ENCODE measurements around the gene PPFIBP1. TPM values are rescaled to one million over a fixed set of nuclear protein-coding genes. Genes with fewer than 3 reads are reported as not detected.

Gene PPFIBP1
- total RNA-seq, 2 donors from 2014 or later, result 65.2 to 66.0 TPM

DNA sequence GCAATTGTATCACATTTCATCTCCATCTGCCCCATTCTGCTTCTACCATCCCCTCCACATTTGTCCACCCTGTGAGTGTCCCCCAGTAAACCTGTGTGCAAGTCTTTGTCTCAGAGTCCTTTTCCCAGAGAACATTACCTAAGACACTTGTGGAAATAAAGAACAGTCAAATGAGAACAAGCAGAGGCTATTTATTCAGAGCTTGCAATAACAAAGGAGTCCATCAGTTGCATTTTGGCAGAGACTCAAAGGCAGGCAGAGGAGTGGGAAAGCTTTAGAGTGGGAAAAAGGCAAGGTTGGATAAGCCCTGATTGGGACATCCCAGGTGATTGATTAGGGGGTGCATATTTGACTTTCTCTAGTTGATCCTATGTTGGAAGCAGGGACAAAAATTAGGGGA, 18.2 kb upstream of the PPFIBP1 start:
- no peaks in the 10 kb centered on the region for H3K36me3 ChIP-seq
- no peak overlapping the region for H3K4me3 ChIP-seq
- H3K4me1 ChIP-seq, result peaks cover 0 to 9% of the 10 kb centered on the region in 2 donors
- no peak for DNase-seq (ENCODE audit: low spot score)
- peak overlapping the region in 1 of 2 donors; percentile 20 for H3K27ac ChIP-seq
- H3K27me3 ChIP-seq, result no peaks in the 10 kb centered on the region
- TF ChIP-seq, protein P1, sequence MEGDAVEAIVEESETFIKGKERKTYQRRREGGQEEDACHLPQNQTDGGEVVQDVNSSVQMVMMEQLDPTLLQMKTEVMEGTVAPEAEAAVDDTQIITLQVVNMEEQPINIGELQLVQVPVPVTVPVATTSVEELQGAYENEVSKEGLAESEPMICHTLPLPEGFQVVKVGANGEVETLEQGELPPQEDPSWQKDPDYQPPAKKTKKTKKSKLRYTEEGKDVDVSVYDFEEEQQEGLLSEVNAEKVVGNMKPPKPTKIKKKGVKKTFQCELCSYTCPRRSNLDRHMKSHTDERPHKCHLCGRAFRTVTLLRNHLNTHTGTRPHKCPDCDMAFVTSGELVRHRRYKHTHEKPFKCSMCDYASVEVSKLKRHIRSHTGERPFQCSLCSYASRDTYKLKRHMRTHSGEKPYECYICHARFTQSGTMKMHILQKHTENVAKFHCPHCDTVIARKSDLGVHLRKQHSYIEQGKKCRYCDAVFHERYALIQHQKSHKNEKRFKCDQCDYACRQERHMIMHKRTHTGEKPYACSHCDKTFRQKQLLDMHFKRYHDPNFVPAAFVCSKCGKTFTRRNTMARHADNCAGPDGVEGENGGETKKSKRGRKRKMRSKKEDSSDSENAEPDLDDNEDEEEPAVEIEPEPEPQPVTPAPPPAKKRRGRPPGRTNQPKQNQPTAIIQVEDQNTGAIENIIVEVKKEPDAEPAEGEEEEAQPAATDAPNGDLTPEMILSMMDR (IDR thresholded peaks at IDR 0.05), result no peak
- H3K9me3 ChIP-seq, result no peaks in the 10 kb centered on the region

DNA sequence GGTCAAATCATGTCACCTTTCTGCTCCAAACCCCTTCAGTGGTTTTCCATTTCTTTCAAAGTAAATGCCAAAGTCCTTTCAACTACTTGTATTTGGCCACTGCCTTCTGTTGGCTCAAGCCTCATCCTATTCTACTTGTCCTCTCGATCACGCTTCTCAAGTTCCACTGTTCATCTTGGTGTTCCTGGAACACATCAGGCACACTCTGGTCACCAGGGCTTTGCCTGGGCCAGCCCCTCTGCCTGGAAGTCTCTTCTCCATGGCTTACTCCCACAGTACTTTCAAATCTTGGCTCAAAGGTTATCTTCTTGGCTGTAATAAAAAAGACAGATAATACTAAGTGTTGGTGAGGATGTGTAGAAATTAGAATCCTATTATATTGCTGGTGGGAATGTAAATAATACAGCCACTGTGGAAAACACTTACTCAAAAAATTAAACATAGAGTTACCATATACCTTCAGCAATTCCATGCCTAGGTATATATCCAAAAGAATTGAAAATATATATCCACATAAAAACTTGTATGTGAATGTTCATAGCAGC, 17.3 kb upstream of the PPFIBP1 start:
- TF ChIP-seq, protein P1 (IDR thresholded peaks at IDR 0.05), result no peak
- Histone ChIP-seq H3K36me3 (no peaks in the 10 kb centered on the region), H3K4me1 (peaks cover 0 to 18% of the 10 kb centered on the region in 2 donors), H3K27ac (peak overlapping the region in 1 of 2 donors; percentile 49), H3K9me3 (no peaks in the 10 kb centered on the region), H3K27me3 (no peaks in the 10 kb centered on the region), H3K4me3 (no peak overlapping the region)
- DNase-seq (ENCODE audit: low spot score), result no peak

DNA sequence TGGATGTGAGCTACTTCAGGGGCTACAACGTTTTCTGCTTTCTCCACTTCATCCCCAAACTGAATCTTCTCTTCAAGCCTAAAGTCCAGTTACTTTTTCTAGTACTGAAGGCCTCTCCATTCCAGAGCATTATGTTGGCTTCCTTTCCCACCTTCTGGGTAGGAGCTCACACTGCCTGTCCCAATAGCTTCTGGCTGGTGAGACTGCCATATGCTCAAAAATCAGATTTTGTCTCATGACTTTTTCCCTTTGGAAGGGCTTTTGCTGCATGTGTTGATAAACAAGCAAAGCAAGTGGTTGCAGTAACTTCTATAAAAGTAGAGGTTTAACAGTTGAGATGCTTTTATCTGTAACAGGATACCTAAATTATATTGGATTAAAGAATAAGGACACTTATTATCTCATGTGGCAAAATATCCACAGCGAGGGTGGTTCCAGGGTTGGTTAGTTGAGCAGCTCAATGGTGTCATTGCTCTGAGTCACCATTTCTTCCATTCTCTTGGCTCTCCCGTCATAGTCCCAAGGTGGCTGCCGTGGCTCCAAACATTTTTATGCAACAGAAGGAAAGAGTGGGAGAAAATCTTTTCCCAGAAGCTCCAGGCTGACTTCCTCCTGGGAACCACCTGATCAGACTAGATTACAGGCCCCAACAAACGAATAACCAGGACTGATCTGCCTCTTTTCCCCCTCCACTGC, 15.1 kb upstream of the PPFIBP1 start:
- DNase-seq (ENCODE audit: low spot score), result no peak
- no peaks in the 10 kb centered on the region for H3K9me3 ChIP-seq
- no peak overlapping the region for H3K27ac ChIP-seq
- H3K4me3 ChIP-seq, result no peak overlapping the region
- no peaks in the 10 kb centered on the region for H3K36me3 ChIP-seq
- TF ChIP-seq, protein P1 (IDR thresholded peaks at IDR 0.05), result no peak
- no peaks in the 10 kb centered on the region for H3K27me3 ChIP-seq
- H3K4me1 ChIP-seq, result peaks cover 0 to 23% of the 10 kb centered on the region in 2 donors

DNA sequence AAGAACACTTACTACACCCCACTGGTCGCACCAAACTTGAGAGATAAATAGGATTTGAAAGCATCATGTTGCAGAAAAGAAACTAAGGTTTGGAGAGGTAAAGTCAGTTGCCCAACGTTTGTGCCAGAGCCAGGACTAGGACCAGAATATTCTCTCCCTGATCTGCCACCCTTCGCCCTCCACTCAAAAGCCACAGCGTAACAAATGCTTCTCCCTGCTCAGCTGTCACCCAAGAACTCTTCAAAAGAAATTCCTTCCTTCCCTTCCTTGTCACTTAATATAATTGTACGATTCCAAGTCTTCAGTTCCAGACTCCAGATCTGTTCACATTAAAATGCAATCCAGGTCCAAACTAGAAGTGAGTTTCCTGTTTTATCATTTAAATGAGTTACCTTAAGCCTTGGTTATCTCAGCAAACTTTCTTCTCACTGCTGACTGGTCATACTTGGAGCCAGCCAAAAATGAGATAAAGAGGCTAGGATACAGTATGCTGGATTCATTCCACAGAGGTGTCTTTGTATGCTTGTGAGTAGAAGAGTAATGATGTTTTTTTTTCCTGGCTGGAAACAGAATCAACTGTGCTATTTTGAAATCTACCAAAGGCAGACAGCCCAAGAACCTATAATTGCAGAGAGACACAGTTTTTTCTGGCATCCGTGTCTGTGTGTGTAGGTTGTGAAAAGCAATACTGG, 12.8 kb upstream of the PPFIBP1 start:
- no peaks in the 10 kb centered on the region for H3K9me3 ChIP-seq
- H3K36me3 ChIP-seq, result no peaks in the 10 kb centered on the region
- TF ChIP-seq, protein P1 (IDR thresholded peaks at IDR 0.05), result no peak
- peaks cover 0 to 14% of the 10 kb centered on the region in 2 donors for H3K4me1 ChIP-seq
- no peaks in the 10 kb centered on the region for H3K27me3 ChIP-seq
- DNase-seq (ENCODE audit: low spot score), result no peak
- peak overlapping the region; percentile 61 to 72 for H3K27ac ChIP-seq
- no peak overlapping the region for H3K4me3 ChIP-seq

DNA sequence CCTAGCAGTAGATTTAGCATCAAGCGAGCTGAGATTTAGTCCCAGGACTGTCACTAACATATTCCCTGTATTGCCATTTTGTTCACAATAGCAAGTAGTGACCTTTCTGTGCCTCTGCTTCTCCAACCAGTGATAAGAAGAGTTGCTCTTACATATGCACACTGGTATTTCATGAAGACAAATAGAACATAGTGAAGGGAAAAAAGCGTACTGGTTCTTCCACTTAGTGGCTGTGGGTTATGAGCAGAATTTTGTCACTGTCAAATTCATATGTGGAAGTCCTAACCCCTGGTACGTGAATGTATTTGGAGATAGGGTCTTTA, 12.3 kb upstream of the PPFIBP1 start:
- H3K9me3 ChIP-seq, result no peaks in the 10 kb centered on the region
- no peak for DNase-seq (ENCODE audit: low spot score)
- H3K36me3 ChIP-seq, result no peaks in the 10 kb centered on the region
- peaks cover 0 to 14% of the 10 kb centered on the region in 2 donors for H3K4me1 ChIP-seq
- H3K27me3 ChIP-seq, result no peaks in the 10 kb centered on the region
- TF ChIP-seq, protein P1 (IDR thresholded peaks at IDR 0.05), result no peak
- no peak overlapping the region for H3K4me3 ChIP-seq
- peak overlapping the region; percentile 61 to 72 for H3K27ac ChIP-seq
